ENCODE results near the gene RAB37.

DNA sequence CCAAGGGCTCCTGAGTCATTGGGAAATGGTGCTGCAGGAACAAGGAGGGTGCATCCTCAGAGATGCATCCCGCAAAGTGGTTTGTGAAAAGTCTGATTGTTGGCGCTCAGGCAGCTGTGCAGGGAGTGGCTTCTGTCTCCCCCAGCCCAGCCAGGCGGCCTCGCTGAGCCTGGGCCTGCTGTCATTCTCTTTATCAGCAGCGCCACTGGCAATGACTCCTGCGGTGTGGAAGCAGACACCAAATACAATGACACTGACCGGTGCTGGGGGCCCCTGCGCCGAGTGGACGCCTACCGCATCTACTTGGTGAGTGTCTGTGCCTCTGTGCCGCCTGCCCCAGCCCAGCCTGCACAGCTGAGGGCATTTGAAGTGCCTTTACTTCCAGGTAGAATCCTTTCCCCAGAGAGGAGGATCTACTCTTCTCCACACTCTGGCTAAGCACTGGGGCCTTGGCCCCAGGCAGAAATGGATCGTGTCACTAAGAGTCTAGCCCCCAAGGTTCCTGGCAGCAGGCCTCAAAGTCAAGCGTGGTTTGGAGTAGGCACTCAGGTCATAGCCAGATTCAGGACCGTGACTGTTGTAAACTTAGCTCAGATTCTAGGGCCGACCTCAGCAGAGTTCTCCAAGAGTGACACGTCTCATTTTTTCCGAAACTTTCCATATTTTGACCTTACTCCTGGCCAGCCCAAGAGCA lies 58.4 kb downstream of the RAB37 start:
- no peak for TF ChIP-seq CHD2 (IDR thresholded peaks at IDR 0.05; ENCODE audit: low read length)
- TF ChIP-seq KDM1A (IDR thresholded peaks at IDR 0.05; ENCODE audit: borderline replicate concordance, low read length) = no peak
- no peak for TF ChIP-seq EP300 (IDR thresholded peaks at IDR 0.05; ENCODE audit: borderline replicate concordance in 1 of 2, low read depth in 2 of 2, low read length in 2 of 2)
- no peak for TF ChIP-seq SP1 (IDR thresholded peaks at IDR 0.05; ENCODE audit: low read depth, low read length)
- no peak for TF ChIP-seq POU5F1 (IDR thresholded peaks at IDR 0.05; ENCODE audit: low read depth, low read length)
- TF ChIP-seq, protein P1, sequence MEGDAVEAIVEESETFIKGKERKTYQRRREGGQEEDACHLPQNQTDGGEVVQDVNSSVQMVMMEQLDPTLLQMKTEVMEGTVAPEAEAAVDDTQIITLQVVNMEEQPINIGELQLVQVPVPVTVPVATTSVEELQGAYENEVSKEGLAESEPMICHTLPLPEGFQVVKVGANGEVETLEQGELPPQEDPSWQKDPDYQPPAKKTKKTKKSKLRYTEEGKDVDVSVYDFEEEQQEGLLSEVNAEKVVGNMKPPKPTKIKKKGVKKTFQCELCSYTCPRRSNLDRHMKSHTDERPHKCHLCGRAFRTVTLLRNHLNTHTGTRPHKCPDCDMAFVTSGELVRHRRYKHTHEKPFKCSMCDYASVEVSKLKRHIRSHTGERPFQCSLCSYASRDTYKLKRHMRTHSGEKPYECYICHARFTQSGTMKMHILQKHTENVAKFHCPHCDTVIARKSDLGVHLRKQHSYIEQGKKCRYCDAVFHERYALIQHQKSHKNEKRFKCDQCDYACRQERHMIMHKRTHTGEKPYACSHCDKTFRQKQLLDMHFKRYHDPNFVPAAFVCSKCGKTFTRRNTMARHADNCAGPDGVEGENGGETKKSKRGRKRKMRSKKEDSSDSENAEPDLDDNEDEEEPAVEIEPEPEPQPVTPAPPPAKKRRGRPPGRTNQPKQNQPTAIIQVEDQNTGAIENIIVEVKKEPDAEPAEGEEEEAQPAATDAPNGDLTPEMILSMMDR (IDR thresholded peaks at IDR 0.05; ENCODE audit: control extremely low read depth in 1 of 3, insufficient read depth in 1 of 3, low read depth in 1 of 3, low read length in 3 of 3) = no peak
- TF ChIP-seq SAP30 (IDR thresholded peaks at IDR 0.05; ENCODE audit: insufficient read depth, insufficient replicate concordance, low read length) = no peak
- no peak for TF ChIP-seq ZNF274 (IDR thresholded peaks at IDR 0.05; ENCODE audit: borderline replicate concordance, extremely low read depth, low read length)

Data from H1 (cell line).